Activated CD4-positive, alpha-beta T cell treated with anti-CD3 and anti-CD28 coated beads, Interleukin-2, amount 50 U/mL, for 48 hours (primary cell): ENCODE results near the gene ARMH3.
A peak's percentile ranks its signal among the peaks of the same experiment; 100 is the strongest.

Experiments used
- DNase-seq, 2 experiments: peaks; one replicate each; pipeline ENCODE4 v3.0.0-alpha.2; 2020

ARMH3 gene

DNA sequence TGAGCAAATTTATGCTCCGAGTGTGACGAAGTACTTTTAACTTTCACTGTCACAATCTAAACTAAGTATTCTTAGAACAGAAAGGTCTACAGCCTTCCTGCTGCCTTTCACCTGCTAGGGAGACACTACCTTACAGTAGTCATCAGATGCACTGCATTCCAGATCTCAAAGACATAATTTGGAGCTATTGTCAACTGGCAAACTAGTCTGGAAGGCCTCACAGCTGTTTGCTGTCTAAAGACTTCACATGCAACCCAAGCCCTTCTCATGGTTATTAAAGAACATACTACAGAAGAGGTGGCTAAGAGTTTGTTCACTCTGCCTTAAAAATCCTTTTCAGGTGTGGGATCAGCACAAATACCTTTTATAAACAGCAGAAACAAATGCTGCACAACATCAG, 120.5 kb downstream of the ARMH3 start:
- DNase-seq, result no peak

- no peak for DNase-seq
Measured at GRCh38 chr10:101934686-101935305, 121.2 kb downstream of the ARMH3 start.

GRCh38 chr10:101933976-101934375, 122.0 kb downstream of the ARMH3 start:
- no peak for DNase-seq

GRCh38 chr10:101932183-101932582, 123.8 kb downstream of the ARMH3 start:
- DNase-seq, result no peak

GRCh38 chr10:101925027-101925426, 130.9 kb downstream of the ARMH3 start:
- no peak for DNase-seq

DNA sequence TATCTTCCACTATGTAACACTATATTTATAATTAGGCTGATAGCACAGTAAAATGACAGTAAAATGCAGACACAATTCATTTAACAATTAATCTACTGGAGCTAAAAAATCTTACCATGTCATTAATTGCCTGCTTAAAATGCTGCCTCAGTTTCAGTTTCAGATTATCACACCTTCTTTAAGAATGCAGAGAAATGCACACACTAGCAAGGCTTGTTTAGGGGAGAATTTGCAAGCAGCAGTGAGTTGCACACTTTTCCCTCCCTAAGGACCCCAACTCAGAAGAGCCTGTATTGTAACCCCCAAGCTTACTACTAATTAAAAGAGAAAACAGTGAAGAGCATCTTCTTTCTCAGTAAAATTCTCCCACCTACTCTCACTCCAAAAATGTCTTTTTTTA, 132.7 kb downstream of the ARMH3 start:
- no peak for DNase-seq

DNA sequence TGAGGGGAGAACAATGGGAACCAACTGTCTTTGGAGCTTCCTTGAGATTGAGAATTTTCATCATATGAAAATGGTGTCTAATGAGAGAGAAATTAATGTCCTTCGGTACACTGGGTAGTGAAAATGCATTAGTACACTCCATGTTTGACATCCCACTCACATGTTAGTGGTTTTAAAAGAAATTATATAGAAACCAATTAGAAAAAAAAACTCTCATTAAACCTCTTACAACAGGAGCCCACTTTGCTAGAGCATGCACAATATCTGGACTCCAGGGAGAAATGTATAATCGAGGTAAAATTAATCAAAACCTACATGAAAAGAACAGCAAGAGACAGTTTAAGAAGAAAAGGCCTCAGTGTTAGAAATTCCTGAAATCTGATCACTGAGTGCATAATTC, 133.1 kb downstream of the ARMH3 start:
- DNase-seq, result no peak

DNA sequence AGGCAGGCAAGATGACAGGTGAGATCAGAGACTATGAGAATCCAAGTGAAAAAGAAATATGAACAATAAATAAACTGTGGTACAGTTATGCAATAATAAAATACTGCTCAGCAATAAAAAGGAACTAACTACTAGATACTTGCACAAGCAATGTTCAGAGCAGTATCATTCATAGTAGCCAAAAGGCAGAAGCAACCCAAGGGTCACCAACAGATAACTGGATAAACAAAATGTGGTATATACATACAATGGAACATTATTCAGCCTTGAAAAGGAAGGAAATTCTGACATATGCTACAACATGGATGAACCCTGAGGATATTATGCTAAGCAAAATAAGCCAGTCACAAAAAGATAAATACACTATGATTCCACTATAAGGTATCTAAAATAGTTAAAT, 135.4 kb downstream of the ARMH3 start:
- DNase-seq, result no peak

DNA sequence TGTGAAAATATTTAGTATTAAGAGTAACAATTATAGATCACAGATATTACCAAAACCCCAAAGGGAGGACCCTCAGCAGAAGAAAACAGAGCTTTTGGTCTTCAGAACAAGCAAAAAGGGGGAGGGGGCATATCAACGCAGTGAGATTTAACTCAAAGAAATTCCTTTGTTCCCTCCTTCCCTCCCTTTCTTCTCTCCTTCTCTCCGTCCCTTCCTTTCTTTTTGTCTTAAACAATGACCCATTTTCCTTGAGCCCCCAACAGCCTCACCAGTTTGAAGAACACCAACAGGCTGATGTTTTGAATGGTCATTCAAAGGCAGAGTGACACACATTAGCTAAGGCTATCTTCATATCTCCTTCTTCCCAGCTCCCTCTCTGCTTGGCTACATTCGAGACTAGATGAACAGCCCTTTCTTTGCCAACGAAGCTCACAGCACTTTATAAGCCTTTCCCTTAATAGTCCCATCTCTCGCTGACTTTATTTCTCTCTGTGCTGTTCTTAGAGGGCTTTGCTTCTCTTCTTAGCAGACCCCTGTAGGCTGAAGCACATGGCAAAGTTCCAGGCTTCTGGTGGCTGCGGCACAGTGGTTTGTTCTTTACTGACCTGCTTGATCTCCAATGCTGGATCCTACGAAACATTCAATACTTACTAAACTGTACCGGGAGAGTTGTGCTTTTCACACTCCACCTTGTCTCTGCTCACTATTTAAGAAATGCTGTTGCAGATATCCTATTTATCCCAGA, 136.8 kb downstream of the ARMH3 start:
- DNase-seq, result no peak

DNA sequence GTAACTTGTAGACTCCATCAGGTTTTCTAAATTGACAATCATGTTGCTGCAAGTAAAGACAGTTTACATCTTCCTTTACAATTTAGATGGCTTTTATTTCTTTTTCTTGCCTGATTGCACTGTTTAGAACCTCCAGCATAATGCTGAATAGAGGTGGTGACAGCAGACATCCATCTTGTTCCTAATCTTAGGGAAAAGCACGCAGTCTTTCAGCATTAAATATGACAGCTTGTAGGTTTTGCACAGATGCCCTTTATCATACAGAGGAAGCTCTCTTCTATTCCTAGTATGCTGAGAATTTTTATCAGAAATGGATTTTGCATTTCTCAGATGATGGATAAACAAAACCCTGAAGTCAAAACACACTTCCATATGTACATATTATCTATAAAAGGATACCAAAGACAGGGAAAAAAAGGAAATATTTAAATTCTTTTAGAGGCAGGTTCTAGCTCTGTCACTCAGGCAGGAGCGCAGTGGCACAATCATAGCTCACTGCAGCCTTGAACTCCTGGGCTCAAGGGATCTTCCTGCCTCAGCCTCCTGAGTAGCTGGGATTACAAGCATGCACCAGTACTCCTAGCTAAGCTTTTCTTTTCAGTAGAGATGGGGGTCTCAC, 143.3 kb downstream of the ARMH3 start:
- no peak for DNase-seq

DNA sequence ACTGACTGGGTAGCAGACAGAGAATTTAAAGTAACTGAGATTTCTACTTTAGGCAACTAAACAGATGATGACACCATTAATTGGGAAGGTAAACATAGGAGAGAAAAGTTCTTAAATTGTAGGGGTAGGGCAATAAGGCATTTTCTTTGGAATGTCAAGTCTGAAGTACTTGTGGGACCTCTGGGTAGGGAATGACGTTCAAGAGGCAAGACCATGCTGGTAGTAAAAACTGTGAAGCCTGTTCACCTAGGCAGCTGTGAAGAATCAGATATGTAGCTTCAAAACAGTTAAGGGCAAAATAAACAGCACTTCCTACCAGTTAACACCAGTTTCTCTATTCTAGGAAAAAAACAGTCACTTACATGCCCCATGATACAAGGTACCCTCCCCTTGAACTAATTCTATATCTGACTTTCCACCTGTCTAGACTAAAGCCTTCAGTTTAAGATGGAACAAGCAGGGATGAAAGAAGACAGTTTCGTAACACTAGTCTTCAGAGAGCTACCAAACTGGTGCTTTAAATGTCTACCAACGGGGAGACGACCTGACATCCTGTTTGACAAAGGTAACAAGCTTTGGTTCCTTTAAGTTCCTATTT, 149.3 kb downstream of the ARMH3 start:
- DNase-seq, result no peak

DNA sequence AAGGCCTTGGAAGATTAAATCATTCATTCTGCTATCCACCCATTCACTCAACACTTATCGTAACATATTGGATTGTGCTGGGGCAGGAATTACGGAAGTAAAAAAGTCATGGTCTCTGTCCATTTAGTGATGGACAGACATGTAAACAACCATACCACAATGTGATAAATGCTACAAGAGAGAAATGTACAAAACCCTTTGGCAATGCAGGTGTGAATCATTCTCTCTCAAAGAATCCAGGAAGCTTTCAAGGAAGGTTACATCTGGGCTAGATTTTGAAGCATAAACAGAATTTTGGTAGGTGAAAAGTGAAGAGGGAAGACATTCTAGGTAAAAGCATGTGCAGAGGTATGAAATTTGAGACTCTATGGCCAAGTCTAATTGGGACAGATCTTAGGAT, 150.7 kb downstream of the ARMH3 start:
- DNase-seq, result no peak

GRCh38 chr10:101903827-101904550, 152.0 kb downstream of the ARMH3 start:
- DNase-seq, result peak in 1 of 2 experiments; percentile 19

DNA sequence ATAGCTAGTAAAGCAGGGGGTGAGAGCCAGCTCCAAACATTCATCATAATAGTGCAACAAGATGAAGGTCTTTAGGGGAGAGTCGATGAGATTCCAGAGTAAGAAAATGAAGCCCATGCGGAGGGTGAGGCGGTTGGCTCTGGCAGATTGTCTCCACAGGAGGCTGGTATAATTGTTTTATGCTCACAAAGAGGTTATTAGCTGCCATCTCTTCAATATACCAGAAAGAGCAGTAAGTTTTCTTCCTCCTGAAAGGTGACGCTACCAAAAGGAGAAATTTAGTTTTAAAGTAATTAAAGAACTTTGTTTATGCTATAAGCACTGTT, 153.2 kb downstream of the ARMH3 start:
- no peak for DNase-seq

DNA sequence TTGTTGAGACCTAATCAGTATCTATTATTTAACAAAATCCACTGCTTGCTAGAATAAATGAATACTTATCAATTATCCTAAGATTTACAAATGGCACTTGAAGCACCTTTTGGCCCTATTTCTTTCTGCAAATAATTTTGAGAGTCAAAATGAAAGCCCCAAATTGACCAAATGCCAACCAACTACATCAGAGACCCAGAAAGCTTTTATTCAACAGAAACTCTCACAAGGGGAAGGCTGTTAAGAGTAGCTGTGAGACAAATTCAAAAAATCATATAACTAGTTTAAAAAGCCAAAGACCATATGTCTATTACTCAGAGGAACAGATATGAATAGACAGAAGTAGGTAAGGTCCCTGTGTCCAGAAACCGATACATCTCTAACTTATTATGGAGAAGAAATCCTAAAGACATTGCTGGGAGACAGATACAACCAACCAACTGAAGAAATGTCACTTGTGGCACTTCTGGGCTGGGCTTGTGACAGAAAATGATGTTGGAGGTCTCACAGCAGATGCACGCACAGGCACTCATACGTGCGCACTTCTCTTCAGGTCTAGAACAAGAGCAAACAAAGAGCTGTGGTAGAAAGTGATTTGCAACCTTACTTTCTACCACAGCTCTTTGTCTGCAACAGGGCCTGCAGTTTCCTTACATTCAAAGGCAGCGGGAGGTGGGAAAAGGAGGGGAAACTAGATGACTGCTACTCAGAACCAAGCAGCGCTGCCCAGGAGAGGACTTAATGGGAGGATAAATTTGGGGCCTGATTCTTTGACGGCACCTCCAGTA, 153.7 kb downstream of the ARMH3 start:
- DNase-seq, result no peak

DNA sequence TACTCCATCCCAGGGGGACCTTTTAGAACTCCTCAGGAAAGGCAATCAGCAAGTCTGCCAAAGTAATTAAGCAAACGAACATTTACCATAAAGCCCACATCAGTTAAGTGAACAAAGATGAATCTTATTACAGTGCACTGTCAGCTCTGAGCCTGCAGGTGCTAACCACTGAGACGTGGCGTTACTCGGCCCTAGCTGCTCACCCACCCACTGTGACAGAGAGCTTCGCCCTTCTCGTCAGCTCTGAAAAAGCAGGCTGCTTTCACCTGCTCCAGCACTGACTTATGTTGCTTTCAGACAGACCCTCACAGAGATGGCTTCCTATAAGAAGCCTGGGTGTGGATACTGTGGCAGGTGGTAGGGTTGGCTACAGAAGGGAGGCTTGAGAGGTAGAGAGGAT, 154.6 kb downstream of the ARMH3 start:
- DNase-seq, result no peak

- no peak for DNase-seq
Measured at GRCh38 chr10:101897633-101898032, 158.3 kb downstream of the ARMH3 start.

- no peak for DNase-seq
Measured at GRCh38 chr10:101896225-101896877, 159.6 kb downstream of the ARMH3 start.

- DNase-seq, result no peak
Measured at GRCh38 chr10:101895781-101896180, 160.2 kb downstream of the ARMH3 start.

DNA sequence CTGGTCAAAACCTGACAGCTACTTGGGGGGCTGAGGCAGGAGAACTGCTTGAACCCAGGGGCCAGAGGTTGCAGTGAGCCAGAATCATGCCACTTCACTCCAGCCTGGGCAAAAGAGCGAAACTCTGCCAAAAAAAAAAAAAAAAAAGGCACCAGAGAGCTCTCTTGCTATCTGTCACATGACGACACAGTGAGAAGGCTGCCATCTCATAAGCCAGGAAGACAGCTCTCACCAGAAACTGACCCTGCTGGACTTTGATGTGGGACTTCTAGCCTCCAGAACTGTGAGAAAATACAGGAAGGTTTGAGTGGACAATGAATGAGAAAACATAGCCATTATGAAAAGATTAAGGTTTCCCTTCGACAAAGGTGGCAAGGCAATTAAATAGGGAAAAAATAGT, 161.2 kb downstream of the ARMH3 start:
- no peak for DNase-seq

GRCh38 chr10:101894266-101894665, 161.7 kb downstream of the ARMH3 start:
- DNase-seq, result no peak

GRCh38 chr10:101893510-101894120, 162.4 kb downstream of the ARMH3 start:
- no peak for DNase-seq
